GM12878 (cell line): ENCODE measurements around the gene PADI3. TPM values are rescaled to one million over a fixed set of nuclear protein-coding genes. Genes with fewer than 3 reads are reported as not detected.

Source experiments
- IKZF2 ChIP-seq, 2 experiments: fragments of 450-650 bp; IDR thresholded peaks; 2 replicates each; pipeline ENCODE4 v1.6.1; 2017; ENCODE audit warnings: mild to moderate bottlenecking in 2 of 2, moderate library complexity in 2 of 2
- KLF5 ChIP-seq: fragments of 450-650 bp; IDR thresholded peaks from 2 replicates; pipeline ENCODE4 v1.6.1; 2014; ENCODE audit warnings: mild to moderate bottlenecking; ENCODE audit not compliant: partially characterized antibody
- TARDBP ChIP-seq: IDR thresholded peaks from 2 replicates; pipeline ENCODE4 v1.6.1; 2016; ENCODE audit warnings: borderline replicate concordance
- polyA plus RNA-seq, 11 experiments: library from polyadenylated mRNA; depleted of rRNA in 4 of 11; unstranded in 6 of 11; stranded (reverse) in 5 of 11; fragments of >200 nt; fragmentation: Nextera tagmentation in 4 of 11; fragmentation: Illumina TruSeq in 1 of 11; extraction: Ambion mirVana in 4 of 11; extraction: Trizol in 1 of 11; gene quantifications; 1 replicate in 1 of 11; 2 replicates in 10 of 11; pipeline versions ENCODE4 v1.2.1 to v1.2.3, GENCODE V29; 2011 to 2016; ENCODE audit warnings: inconsistent platforms in 2 of 11, missing spikeins in 2 of 11, low read depth in 1 of 11
- total RNA-seq, 4 experiments: library from RNA; depleted of rRNA in 3 of 4; stranded (reverse); fragments of >200 nt in 3 of 4; fragmentation: Illumina TruSeq in 1 of 4; extraction: Trizol in 1 of 4; gene quantifications; 2 replicates each; pipeline versions ENCODE4 v1.2.1 to v1.2.3, GENCODE V29; 2013 to 2021
- TF ChIP-seq, protein P1 (sequence below): fragments of 450-650 bp; IDR thresholded peaks from 2 replicates; pipeline ENCODE4 v1.6.1; 2018; ENCODE audit warnings: borderline replicate concordance, mild to moderate bottlenecking; ENCODE audit not compliant: partially characterized antibody
- TF ChIP-seq, protein P2 (sequence below): fragments of 450-650 bp; IDR thresholded peaks from 2 replicates; pipeline ENCODE4 v1.6.1; 2017; ENCODE audit warnings: mild to moderate bottlenecking, low read depth, inconsistent platforms; ENCODE audit not compliant: poor library complexity, severe bottlenecking
- TF ChIP-seq, protein P3 (sequence below): fragments of 450-650 bp; IDR thresholded peaks from 2 replicates; pipeline ENCODE4 v1.6.1; 2017; ENCODE audit warnings: mild to moderate bottlenecking, moderate library complexity

Gene PADI3
- total and polyA plus RNA-seq, 10 of the 15 experiments (the other 5 are each of a cell fraction or from before 2014, with no cell fraction given): 0.01 TPM; not detected in 9

DNA sequence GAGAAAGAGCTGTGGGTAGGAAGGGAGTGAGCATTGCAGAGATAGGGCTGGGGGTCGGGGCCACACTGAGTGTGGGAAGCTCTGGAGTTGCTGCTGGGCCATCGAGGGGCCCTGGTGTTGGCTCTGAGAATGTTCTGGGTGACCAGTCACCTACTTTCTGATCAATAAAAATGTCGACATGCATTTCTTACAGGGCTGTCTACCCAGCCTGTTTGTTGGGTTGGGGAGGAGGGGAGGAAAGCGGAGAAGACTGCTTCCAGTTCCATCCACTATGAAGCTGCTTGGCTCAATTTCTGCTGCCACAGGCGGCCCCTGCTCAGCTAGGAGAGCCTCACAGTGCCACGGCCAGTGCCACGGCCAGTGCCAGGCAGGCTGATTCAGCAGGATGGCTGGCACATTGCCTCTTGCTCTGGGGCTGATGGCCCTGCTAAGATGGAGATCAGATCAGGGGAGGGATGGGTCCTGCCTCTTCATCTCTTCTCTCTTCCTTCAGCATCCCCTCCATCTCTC is 3.0 kb upstream of the PADI3 start (continued):
- TF ChIP-seq, protein P1, sequence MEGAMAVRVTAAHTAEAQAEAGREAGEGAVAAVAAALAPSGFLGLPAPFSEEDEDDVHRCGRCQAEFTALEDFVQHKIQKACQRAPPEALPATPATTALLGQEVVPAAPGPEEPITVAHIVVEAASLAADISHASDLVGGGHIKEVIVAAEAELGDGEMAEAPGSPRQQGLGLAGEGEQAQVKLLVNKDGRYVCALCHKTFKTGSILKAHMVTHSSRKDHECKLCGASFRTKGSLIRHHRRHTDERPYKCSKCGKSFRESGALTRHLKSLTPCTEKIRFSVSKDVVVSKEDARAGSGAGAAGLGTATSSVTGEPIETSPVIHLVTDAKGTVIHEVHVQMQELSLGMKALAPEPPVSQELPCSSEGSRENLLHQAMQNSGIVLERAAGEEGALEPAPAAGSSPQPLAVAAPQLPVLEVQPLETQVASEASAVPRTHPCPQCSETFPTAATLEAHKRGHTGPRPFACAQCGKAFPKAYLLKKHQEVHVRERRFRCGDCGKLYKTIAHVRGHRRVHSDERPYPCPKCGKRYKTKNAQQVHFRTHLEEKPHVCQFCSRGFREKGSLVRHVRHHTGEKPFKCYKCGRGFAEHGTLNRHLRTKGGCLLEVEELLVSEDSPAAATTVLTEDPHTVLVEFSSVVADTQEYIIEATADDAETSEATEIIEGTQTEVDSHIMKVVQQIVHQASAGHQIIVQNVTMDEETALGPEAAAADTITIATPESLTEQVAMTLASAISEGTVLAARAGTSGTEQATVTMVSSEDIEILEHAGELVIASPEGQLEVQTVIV: no peak
- no peak for TF ChIP-seq IKZF2 (IDR thresholded peaks at IDR 0.05)
- no peak for TF ChIP-seq KLF5
- TF ChIP-seq, protein P2, sequence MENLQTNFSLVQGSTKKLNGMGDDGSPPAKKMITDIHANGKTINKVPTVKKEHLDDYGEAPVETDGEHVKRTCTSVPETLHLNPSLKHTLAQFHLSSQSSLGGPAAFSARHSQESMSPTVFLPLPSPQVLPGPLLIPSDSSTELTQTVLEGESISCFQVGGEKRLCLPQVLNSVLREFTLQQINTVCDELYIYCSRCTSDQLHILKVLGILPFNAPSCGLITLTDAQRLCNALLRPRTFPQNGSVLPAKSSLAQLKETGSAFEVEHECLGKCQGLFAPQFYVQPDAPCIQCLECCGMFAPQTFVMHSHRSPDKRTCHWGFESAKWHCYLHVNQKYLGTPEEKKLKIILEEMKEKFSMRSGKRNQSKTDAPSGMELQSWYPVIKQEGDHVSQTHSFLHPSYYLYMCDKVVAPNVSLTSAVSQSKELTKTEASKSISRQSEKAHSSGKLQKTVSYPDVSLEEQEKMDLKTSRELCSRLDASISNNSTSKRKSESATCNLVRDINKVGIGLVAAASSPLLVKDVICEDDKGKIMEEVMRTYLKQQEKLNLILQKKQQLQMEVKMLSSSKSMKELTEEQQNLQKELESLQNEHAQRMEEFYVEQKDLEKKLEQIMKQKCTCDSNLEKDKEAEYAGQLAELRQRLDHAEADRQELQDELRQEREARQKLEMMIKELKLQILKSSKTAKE: no peak
- TF ChIP-seq, protein P3, sequence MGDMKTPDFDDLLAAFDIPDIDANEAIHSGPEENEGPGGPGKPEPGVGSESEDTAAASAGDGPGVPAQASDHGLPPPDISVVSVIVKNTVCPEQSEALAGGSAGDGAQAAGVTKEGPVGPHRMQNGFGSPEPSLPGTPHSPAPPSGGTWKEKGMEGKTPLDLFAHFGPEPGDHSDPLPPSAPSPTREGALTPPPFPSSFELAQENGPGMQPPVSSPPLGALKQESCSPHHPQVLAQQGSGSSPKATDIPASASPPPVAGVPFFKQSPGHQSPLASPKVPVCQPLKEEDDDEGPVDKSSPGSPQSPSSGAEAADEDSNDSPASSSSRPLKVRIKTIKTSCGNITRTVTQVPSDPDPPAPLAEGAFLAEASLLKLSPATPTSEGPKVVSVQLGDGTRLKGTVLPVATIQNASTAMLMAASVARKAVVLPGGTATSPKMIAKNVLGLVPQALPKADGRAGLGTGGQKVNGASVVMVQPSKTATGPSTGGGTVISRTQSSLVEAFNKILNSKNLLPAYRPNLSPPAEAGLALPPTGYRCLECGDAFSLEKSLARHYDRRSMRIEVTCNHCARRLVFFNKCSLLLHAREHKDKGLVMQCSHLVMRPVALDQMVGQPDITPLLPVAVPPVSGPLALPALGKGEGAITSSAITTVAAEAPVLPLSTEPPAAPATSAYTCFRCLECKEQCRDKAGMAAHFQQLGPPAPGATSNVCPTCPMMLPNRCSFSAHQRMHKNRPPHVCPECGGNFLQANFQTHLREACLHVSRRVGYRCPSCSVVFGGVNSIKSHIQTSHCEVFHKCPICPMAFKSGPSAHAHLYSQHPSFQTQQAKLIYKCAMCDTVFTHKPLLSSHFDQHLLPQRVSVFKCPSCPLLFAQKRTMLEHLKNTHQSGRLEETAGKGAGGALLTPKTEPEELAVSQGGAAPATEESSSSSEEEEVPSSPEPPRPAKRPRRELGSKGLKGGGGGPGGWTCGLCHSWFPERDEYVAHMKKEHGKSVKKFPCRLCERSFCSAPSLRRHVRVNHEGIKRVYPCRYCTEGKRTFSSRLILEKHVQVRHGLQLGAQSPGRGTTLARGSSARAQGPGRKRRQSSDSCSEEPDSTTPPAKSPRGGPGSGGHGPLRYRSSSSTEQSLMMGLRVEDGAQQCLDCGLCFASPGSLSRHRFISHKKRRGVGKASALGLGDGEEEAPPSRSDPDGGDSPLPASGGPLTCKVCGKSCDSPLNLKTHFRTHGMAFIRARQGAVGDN: no peak
- TF ChIP-seq TARDBP: no peak
